Hepatocyte (in vitro differentiated cells): Measurements from ENCODE around the gene ANKRD2. TPM values are rescaled to one million over a fixed set of nuclear protein-coding genes. Genes with fewer than 3 reads are reported as not detected.

Experiments
- DNase-seq: peaks from one replicate; pipeline ENCODE4 v3.0.0-alpha.2; 2016; ENCODE audit warnings: low spot score
- H2AFZ ChIP-seq: fragments of 200-600 bp; sonication (generic); 2 replicates; pipeline ENCODE4 v1.6.0; 2016; ENCODE audit warnings: antibody characterized with exemption, mild to moderate bottlenecking
- H3K27ac ChIP-seq: fragments of 200-600 bp; sonication (generic); 2 replicates; pipeline ENCODE4 v1.5.1; 2016; ENCODE audit warnings: mild to moderate bottlenecking
- H3K27me3 ChIP-seq: fragments of 200-600 bp; sonication (generic); 2 replicates; pipeline ENCODE4 v1.6.1; 2016
- H3K36me3 ChIP-seq: fragments of 200-600 bp; sonication (generic); replicated peaks from 2 replicates; pipeline ENCODE4 v1.5.1; 2016; ENCODE audit warnings: low read depth; ENCODE audit not compliant: insufficient read depth
- H3K4me1 ChIP-seq: fragments of 200-600 bp; sonication (generic); 2 replicates; pipeline ENCODE4 v1.5.1; 2016; ENCODE audit warnings: mild to moderate bottlenecking, moderate library complexity; ENCODE audit not compliant: insufficient read depth
- H3K4me2 ChIP-seq: fragments of 200-600 bp; sonication (generic); 2 replicates; pipeline ENCODE4 v1.6.0; 2016
- H3K4me3 ChIP-seq: fragments of 200-600 bp; sonication (generic); 2 replicates; pipeline ENCODE4 v1.5.1; 2016; ENCODE audit warnings: mild to moderate bottlenecking
- H3K79me2 ChIP-seq: fragments of 200-600 bp; sonication (generic); 2 replicates; pipeline ENCODE4 v1.6.0; 2017; ENCODE audit warnings: mild to moderate bottlenecking
- H3K9me2 ChIP-seq: fragments of 200-600 bp; sonication (generic); replicated peaks from 2 replicates; pipeline ENCODE4 v1.6.0; 2017; ENCODE audit warnings: mild to moderate bottlenecking; ENCODE audit not compliant: insufficient read depth
- H3K9me3 ChIP-seq: fragments of 200-600 bp; sonication (generic); 2 replicates; pipeline ENCODE4 v1.5.1; 2016; ENCODE audit warnings: low read depth, mild to moderate bottlenecking
- H4K20me1 ChIP-seq: fragments of 200-600 bp; sonication (generic); 2 replicates; pipeline ENCODE4 v1.6.0; 2016; ENCODE audit warnings: mild to moderate bottlenecking; ENCODE audit not compliant: insufficient read depth, poor library complexity, severe bottlenecking
- CTCF ChIP-seq: fragments of 200-600 bp; sonication (generic); IDR thresholded peaks from 2 replicates; pipeline ENCODE4 v1.5.1; 2016; ENCODE audit warnings: antibody characterized with exemption, mild to moderate bottlenecking; ENCODE audit not compliant: poor library complexity
- EZH2 ChIP-seq: fragments of 200-600 bp; sonication (generic); IDR thresholded peaks from 2 replicates; pipeline ENCODE4 v1.6.1; 2016; ENCODE audit warnings: antibody characterized with exemption, mild to moderate bottlenecking, borderline replicate concordance
- EZH2phosphoT487 ChIP-seq: fragments of 200-600 bp; sonication (generic); IDR thresholded peaks from one replicate; pipeline ENCODE4 v1.6.1; 2018; ENCODE audit warnings: antibody characterized with exemption, mild to moderate bottlenecking, low read depth, moderate library complexity; ENCODE audit not compliant: unreplicated experiment, severe bottlenecking
- WGBS: methylation state at CpG from one replicate; pipeline ENCODE4 v1.1.6; 2016; ENCODE audit warnings: low lambda C conversion rate; ENCODE audit errors: missing lambda C conversion rate; 5-methylcytosine and 5-hydroxymethylcytosine counted together
- polyA plus RNA-seq: library from polyadenylated mRNA; unstranded; fragments of >200 nt; fragmentation: Nextera tagmentation; extraction: Ambion mirVana; gene quantifications from 2 replicates; pipeline ENCODE4 v1.2.1, GENCODE V29; 2016
- total RNA-seq: library from RNA; depleted of rRNA; stranded (reverse); fragments of >200 nt; gene quantifications from 2 replicates; pipeline ENCODE4 v1.2.3, GENCODE V29; 2014

The ANKRD2 gene
- total and polyA plus RNA-seq, 2 experiments from 2014 or later, result not detected

DNA sequence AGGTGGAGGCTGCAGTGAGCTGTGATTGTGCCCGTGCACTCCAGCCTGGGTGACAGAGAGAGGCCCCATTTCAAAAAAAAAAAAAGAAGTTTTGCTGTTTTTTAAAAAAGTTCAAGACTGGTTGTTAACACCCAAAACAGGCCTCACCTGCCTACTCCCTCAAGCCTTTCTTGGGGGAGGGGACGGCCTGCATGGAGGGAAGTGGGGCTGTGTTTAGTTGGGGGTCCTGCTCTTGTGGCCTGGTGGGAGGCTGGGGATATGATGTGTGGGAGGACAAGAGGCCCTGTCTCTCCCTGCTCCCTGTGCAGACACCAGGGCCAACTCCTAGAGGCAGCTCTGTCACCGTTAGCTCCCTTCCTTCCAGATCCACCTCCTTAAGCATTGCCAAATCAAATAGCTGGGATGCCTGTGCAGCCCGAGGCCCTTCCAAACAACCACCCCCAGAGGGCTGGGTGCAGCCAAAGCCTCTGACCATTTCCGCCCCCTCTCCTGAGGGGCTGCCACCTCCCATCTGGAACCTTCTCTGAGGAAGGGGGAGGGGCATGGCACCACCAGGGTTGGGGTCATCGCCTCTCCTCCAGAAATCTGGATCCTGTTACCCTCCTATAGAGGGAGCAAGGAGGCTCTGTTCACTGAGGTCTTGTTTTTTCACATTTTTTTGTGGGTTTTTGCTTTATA, 32.9 kb upstream of the ANKRD2 start:
- H3K4me3 ChIP-seq, result no peak overlapping the region
- H2AFZ ChIP-seq, result no peak overlapping the region
- H3K27ac ChIP-seq, result peak overlapping the region; percentile 95
- H3K9me3 ChIP-seq, result no peaks in the 10 kb centered on the region
- peaks cover 30% of the 10 kb centered on the region for H3K4me1 ChIP-seq
- H3K9me2 ChIP-seq, result no peaks in the 10 kb centered on the region
- 56% methylated on average over 6 of the region's 6 CpGs for WGBS
- H4K20me1 ChIP-seq, result peaks cover 4% of the 10 kb centered on the region
- H3K36me3 ChIP-seq, result no peaks in the 10 kb centered on the region
- no peaks in the 10 kb centered on the region for H3K27me3 ChIP-seq
- no peak overlapping the region for H3K4me2 ChIP-seq
- peaks cover 22% of the 10 kb centered on the region for H3K79me2 ChIP-seq
- peak; percentile 55 for DNase-seq
- TF ChIP-seq EZH2 (no peak), CTCF (no peak), EZH2phosphoT487 (no peak)

- H3K27me3 ChIP-seq, result no peaks in the 10 kb centered on the region
- no peaks in the 10 kb centered on the region for H3K9me2 ChIP-seq
- no peaks in the 10 kb centered on the region for H3K36me3 ChIP-seq
- WGBS, result 87% methylated on average over 14 of the region's 14 CpGs
- no peak for DNase-seq
- H4K20me1 ChIP-seq, result peaks cover 4% of the 10 kb centered on the region
- H3K9me3 ChIP-seq, result no peaks in the 10 kb centered on the region
- H3K27ac ChIP-seq, result peak overlapping the region; percentile 95
- H3K4me1 ChIP-seq, result peaks cover 30% of the 10 kb centered on the region
- peaks cover 24% of the 10 kb centered on the region for H3K79me2 ChIP-seq
- H3K4me2 ChIP-seq, result no peak overlapping the region
- no peak overlapping the region for H2AFZ ChIP-seq
- no peak overlapping the region for H3K4me3 ChIP-seq
- TF ChIP-seq EZH2phosphoT487 (no peak), EZH2 (no peak), CTCF (no peak)
Observed at GRCh38 chr10:97540669-97541500, 31.7 kb upstream of the ANKRD2 start.

DNA sequence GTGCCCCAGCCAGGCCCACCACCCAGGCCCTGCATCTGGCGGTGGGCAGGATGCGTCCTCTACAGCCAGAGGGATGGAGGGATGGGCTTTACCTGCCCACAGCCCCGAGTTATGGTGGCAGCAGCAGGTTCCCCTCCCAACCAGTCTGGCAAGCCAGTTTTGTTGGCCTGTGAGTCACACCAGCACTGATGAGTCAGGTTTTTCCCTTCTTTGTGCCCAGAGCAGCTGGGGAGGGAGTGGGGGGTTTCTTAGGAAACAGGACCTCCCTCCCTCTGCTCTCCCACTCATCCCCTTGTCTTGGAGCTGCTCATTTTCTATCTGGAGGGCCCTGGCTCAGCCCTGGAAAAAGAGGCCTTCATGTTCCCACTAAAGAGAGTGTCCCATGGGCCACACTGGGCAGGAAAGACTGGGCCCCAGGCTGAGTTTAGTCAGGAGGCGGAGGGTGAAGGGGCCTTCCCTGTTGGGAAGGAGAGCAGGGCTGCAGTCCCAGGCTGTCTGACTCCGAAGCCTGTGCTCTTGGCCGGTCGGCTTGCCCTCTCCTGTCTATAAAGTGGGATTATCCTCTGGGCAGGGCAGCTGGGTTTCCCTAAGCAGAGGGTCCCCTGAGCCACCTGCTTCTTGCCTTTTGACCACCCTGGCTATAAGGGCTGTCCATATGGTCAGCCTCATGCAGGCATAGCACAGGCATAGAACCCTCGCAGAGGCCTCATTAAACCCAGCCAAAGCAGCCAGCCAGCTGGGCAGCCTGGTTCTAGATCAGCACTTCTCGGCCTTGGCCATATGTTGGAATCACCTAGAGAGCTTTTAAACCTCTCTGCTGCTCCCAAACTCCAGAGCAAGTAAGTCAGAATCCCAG, 30.2 kb upstream of the ANKRD2 start:
- Histone ChIP-seq H3K27ac (peak overlapping the region; percentile 95), H4K20me1 (peaks cover 4% of the 10 kb centered on the region), H3K79me2 (peaks cover 21% of the 10 kb centered on the region), H3K4me1 (peaks cover 30% of the 10 kb centered on the region), H3K9me3 (no peaks in the 10 kb centered on the region), H3K36me3 (no peaks in the 10 kb centered on the region), H3K27me3 (no peaks in the 10 kb centered on the region), H3K4me3 (no peak overlapping the region), H2AFZ (no peak overlapping the region), H3K9me2 (no peaks in the 10 kb centered on the region), H3K4me2 (peak overlapping the region; percentile 28)
- WGBS, result 68% methylated on average over 9 of the region's 9 CpGs
- peak; percentile 87 for DNase-seq
- TF ChIP-seq EZH2, result no peak
- TF ChIP-seq CTCF, result no peak
- no peak for TF ChIP-seq EZH2phosphoT487
